WTC11 (cell line): ENCODE data around the gene P4HTM. TPM values are rescaled to one million over a fixed set of nuclear protein-coding genes. Genes with fewer than 3 reads are reported as not detected.

Source experiments
- AFF4 ChIP-seq: sonication (generic); formaldehyde crosslinking; IDR thresholded peaks from 2 replicates; pipeline ENCODE4 v1.8.1; 2023; ENCODE audit warnings: mild to moderate bottlenecking, missing genetic modification reagents, borderline replicate concordance
- ARID4B ChIP-seq: sonication (generic); formaldehyde crosslinking; IDR thresholded peaks from 2 replicates; pipeline ENCODE4 v1.8.0; 2023; ENCODE audit warnings: missing genetic modification reagents, mild to moderate bottlenecking, borderline replicate concordance
- ATF3 ChIP-seq: sonication (generic); formaldehyde crosslinking; conservative IDR thresholded peaks from 2 replicates; pipeline ENCODE4 v1.8.1; 2022; ENCODE audit warnings: mild to moderate bottlenecking, missing genetic modification reagents
- E2F5 ChIP-seq: sonication (generic); formaldehyde crosslinking; IDR thresholded peaks from 2 replicates; pipeline ENCODE4 v1.8.1; 2022; ENCODE audit warnings: mild to moderate bottlenecking, moderate library complexity, missing genetic modification reagents
- ELF4 ChIP-seq: sonication (generic); formaldehyde crosslinking; IDR thresholded peaks from 2 replicates; pipeline ENCODE4 v1.8.1; 2022; ENCODE audit warnings: low read depth, mild to moderate bottlenecking, moderate library complexity, missing genetic modification reagents
- EMX1 ChIP-seq: fragments of 250-450 bp; sonication (Bioruptor Pico); IDR thresholded peaks from 2 replicates; pipeline ENCODE4 v1.8.0; 2021; ENCODE audit warnings: mild to moderate bottlenecking
- ERG ChIP-seq: fragments of 250-450 bp; sonication (Bioruptor Pico); IDR thresholded peaks from 2 replicates; pipeline ENCODE4 v1.8.0; 2021; ENCODE audit warnings: mild to moderate bottlenecking
- ETV6 ChIP-seq: sonication (generic); formaldehyde crosslinking; IDR thresholded peaks from 2 replicates; pipeline ENCODE4 v1.8.1; 2022; ENCODE audit warnings: mild to moderate bottlenecking, missing genetic modification reagents
- NFATC4 ChIP-seq: fragments of 250-450 bp; sonication (Bioruptor Pico); IDR thresholded peaks from 2 replicates; pipeline ENCODE4 v1.9.0; 2021; ENCODE audit warnings: mild to moderate bottlenecking
- NR1H2 ChIP-seq: sonication (generic); formaldehyde crosslinking; IDR thresholded peaks from 2 replicates; pipeline ENCODE4 v1.9.0; 2021; ENCODE audit warnings: mild to moderate bottlenecking, moderate library complexity, missing genetic modification reagents
- RORB ChIP-seq: fragments of 250-450 bp; sonication (Bioruptor Pico); IDR thresholded peaks from 2 replicates; pipeline ENCODE4 v1.9.0; 2021; ENCODE audit warnings: mild to moderate bottlenecking
- STAT6 ChIP-seq: sonication (generic); formaldehyde crosslinking; conservative IDR thresholded peaks from 2 replicates; pipeline ENCODE4 v1.8.1; 2023; ENCODE audit warnings: mild to moderate bottlenecking, low read depth, missing genetic modification reagents, moderate library complexity
- TCF7 ChIP-seq: sonication (generic); formaldehyde crosslinking; IDR thresholded peaks from 2 replicates; pipeline ENCODE4 v1.8.0; 2022; ENCODE audit warnings: mild to moderate bottlenecking, low read depth, missing genetic modification reagents, moderate library complexity
- TEAD4 ChIP-seq: sonication (generic); formaldehyde crosslinking; IDR thresholded peaks from 2 replicates; pipeline ENCODE4 v1.8.0; 2022; ENCODE audit warnings: mild to moderate bottlenecking, missing genetic modification reagents
- USF1 ChIP-seq: sonication (generic); formaldehyde crosslinking; IDR thresholded peaks from 2 replicates; pipeline ENCODE4 v1.8.0; 2022; ENCODE audit warnings: mild to moderate bottlenecking, missing genetic modification reagents
- ZBTB21 ChIP-seq: sonication (generic); formaldehyde crosslinking; IDR thresholded peaks from 2 replicates; pipeline ENCODE4 v1.8.1; 2023; ENCODE audit warnings: mild to moderate bottlenecking, missing genetic modification reagents, borderline replicate concordance
- ZMAT4 ChIP-seq: fragments of 250-450 bp; sonication (Bioruptor Pico); IDR thresholded peaks from 2 replicates; pipeline ENCODE4 v1.9.0; 2021; ENCODE audit warnings: mild to moderate bottlenecking
- ZNF138 ChIP-seq: sonication (generic); formaldehyde crosslinking; conservative IDR thresholded peaks from 2 replicates; pipeline ENCODE4 v1.8.1; 2022; ENCODE audit warnings: mild to moderate bottlenecking, moderate library complexity, missing genetic modification reagents
- ZNF219 ChIP-seq: sonication (generic); formaldehyde crosslinking; IDR thresholded peaks from 2 replicates; pipeline ENCODE4 v1.8.0; 2023; ENCODE audit warnings: missing genetic modification reagents, mild to moderate bottlenecking, borderline replicate concordance
- ZNF512 ChIP-seq: sonication (generic); formaldehyde crosslinking; IDR thresholded peaks from 2 replicates; pipeline ENCODE4 v1.8.1; 2022; ENCODE audit warnings: missing genetic modification reagents, borderline replicate concordance
- ZNF671 ChIP-seq: fragments of 250-450 bp; sonication (Bioruptor Pico); IDR thresholded peaks from 2 replicates; pipeline ENCODE4 v1.8.0; 2021; ENCODE audit warnings: mild to moderate bottlenecking
- total RNA-seq: library from RNA; stranded (reverse); gene quantifications from 3 replicates; pipeline ENCODE4 v1.2.3, GENCODE V29; 2021

The P4HTM gene
- total RNA-seq, 1 experiment from 2014 or later, result 21.9 TPM

- TF ChIP-seq AFF4 (CRISPR knock-in tag) (peak; percentile 70; the same call in 1 of the 2 replicates), E2F5 (CRISPR knock-in tag) (peak; percentile 68), ZNF138 (0 out of 2 replicates have a peak, but pooled peaks have one; percentile 46), ELF4 (CRISPR knock-in tag) (no peak), NFATC4 (CRISPR knock-in tag) (0 out of 2 replicates have a peak, but pooled peaks have one; percentile 81), TCF7 (CRISPR knock-in tag) (no peak), ZNF671 (peak; percentile 70; the same call in 1 of the 2 replicates), ZNF219 (CRISPR knock-in tag) (no peak), ERG (CRISPR knock-in tag) (0 out of 2 replicates have a peak, but pooled peaks have one; percentile 27), ATF3 (CRISPR knock-in tag) (no peak), STAT6 (0 out of 2 replicates have a peak, but pooled peaks have one; percentile 21), ZBTB21 (CRISPR knock-in tag) (peak; percentile 21; the same call in 1 of the 2 replicates), ARID4B (CRISPR knock-in tag) (peak; percentile 51), ZMAT4 (peak; percentile 83), EMX1 (peak; percentile 46; the same call in 1 of the 2 replicates), USF1 (CRISPR knock-in tag) (peak; percentile 98), TEAD4 (CRISPR knock-in tag) (no peak), ZNF512 (CRISPR knock-in tag) (no peak), ETV6 (CRISPR knock-in tag) (peak; percentile 46; the same call in 1 of the 2 replicates), RORB (CRISPR knock-in tag) (no peak), NR1H2 (CRISPR knock-in tag) (no peak)
Observed at GRCh38 chr3:49007068-49007770, 17.2 kb downstream of the P4HTM start, which contains the start of gene WDR6 (continued).
